HepG2 (cell line): ENCODE results near the gene ARMC2. TPM values are rescaled to one million over a fixed set of nuclear protein-coding genes. Genes with fewer than 3 reads are reported as not detected.

Experiments used
- BCL3 ChIP-seq: sonication (generic); formaldehyde crosslinking; IDR thresholded peaks from 2 replicates; pipeline ENCODE4 v1.5.1; 2020; ENCODE audit warnings: mild to moderate bottlenecking, missing genetic modification reagents, moderate library complexity
- CENPBD1 ChIP-seq: sonication (generic); formaldehyde crosslinking; IDR thresholded peaks from 2 replicates; pipeline ENCODE4 v1.8.0; 2022; ENCODE audit warnings: missing genetic modification reagents, low read depth, mild to moderate bottlenecking, borderline replicate concordance
- GMEB1 ChIP-seq: sonication (generic); formaldehyde crosslinking; IDR thresholded peaks from 2 replicates; pipeline ENCODE4 v1.5.1; 2020; ENCODE audit warnings: missing genetic modification reagents, mild to moderate bottlenecking, borderline replicate concordance
- GRHL1 ChIP-seq: sonication (generic); formaldehyde crosslinking; conservative IDR thresholded peaks from 2 replicates; pipeline ENCODE4 v1.8.0; 2022; ENCODE audit warnings: missing genetic modification reagents
- GZF1 ChIP-seq: sonication (generic); formaldehyde crosslinking; IDR thresholded peaks from 2 replicates; pipeline ENCODE4 v1.5.1; 2020; ENCODE audit warnings: mild to moderate bottlenecking, missing genetic modification reagents
- ISX ChIP-seq: sonication (generic); formaldehyde crosslinking; conservative IDR thresholded peaks from 2 replicates; pipeline ENCODE4 v1.5.0; 2020; ENCODE audit warnings: missing genetic modification reagents
- MED1 ChIP-seq: sonication (generic); formaldehyde crosslinking; IDR thresholded peaks from 2 replicates; pipeline ENCODE4 v1.4.0; 2020; ENCODE audit warnings: missing genetic modification reagents
- ONECUT2 ChIP-seq: sonication (generic); formaldehyde crosslinking; IDR thresholded peaks from 2 replicates; pipeline ENCODE4 v1.4.0; 2020; ENCODE audit warnings: missing genetic modification reagents
- RBM22 ChIP-seq: fragments of 200-400 bp; formaldehyde crosslinking; optimal IDR thresholded peaks from 2 replicates; pipeline ENCODE3; 2017; ENCODE audit warnings: mild to moderate bottlenecking, low read length, moderate library complexity
- RORA ChIP-seq: sonication (generic); formaldehyde crosslinking; IDR thresholded peaks from 2 replicates; pipeline ENCODE4 v1.5.0; 2020; ENCODE audit warnings: mild to moderate bottlenecking, missing genetic modification reagents, moderate library complexity
- SNAPC2 ChIP-seq: sonication (generic); formaldehyde crosslinking; IDR thresholded peaks from 2 replicates; pipeline ENCODE4 v1.8.1; 2022; ENCODE audit warnings: mild to moderate bottlenecking, missing genetic modification reagents
- SP5 ChIP-seq: IDR thresholded peaks from 2 replicates; pipeline ENCODE4 v1.6.1; 2016; ENCODE audit warnings: low read depth, borderline replicate concordance
- TEAD2 ChIP-seq: sonication (generic); formaldehyde crosslinking; IDR thresholded peaks from 2 replicates; pipeline ENCODE4 v1.9.0; 2021; ENCODE audit warnings: missing genetic modification reagents
- ZMAT5 ChIP-seq: sonication (generic); formaldehyde crosslinking; IDR thresholded peaks from 2 replicates; pipeline ENCODE4 v1.5.0; 2020; ENCODE audit warnings: mild to moderate bottlenecking, low read depth, missing genetic modification reagents, borderline replicate concordance
- ZNF451 ChIP-seq: sonication (generic); formaldehyde crosslinking; IDR thresholded peaks from 2 replicates; pipeline ENCODE4 v1.5.0; 2020; ENCODE audit warnings: mild to moderate bottlenecking, missing genetic modification reagents
- ZNF496 ChIP-seq: sonication (generic); formaldehyde crosslinking; IDR thresholded peaks from 2 replicates; pipeline ENCODE4 v1.8.1; 2023; ENCODE audit warnings: mild to moderate bottlenecking, moderate library complexity, missing genetic modification reagents; ENCODE audit not compliant: insufficient replicate concordance
- ZNF503 ChIP-seq: sonication (generic); formaldehyde crosslinking; IDR thresholded peaks from 2 replicates; pipeline ENCODE4 v1.4.0; 2020; ENCODE audit warnings: missing genetic modification reagents
- ZXDC ChIP-seq: sonication (generic); formaldehyde crosslinking; IDR thresholded peaks from 2 replicates; pipeline ENCODE4 v1.5.0; 2020; ENCODE audit warnings: mild to moderate bottlenecking, missing genetic modification reagents
- polyA plus RNA-seq, 8 experiments: library from polyadenylated mRNA; depleted of rRNA in 3 of 8; stranded (reverse) in 7 of 8; unstranded in 1 of 8; fragments of >200 nt; fragmentation: Illumina TruSeq in 4 of 8; extraction: Trizol in 4 of 8; gene quantifications; 2 replicates each; pipeline versions ENCODE4 v1.2.1 to v1.2.3, GENCODE V29; 2011 to 2016; ENCODE audit warnings: low read depth in 4 of 8, missing spikeins in 1 of 8, mixed read lengths in 1 of 8; ENCODE audit not compliant: insufficient read depth in 1 of 8
- total RNA-seq, 5 experiments: library from RNA; depleted of rRNA; stranded (reverse); fragments of >200 nt; fragmentation: Illumina TruSeq; extraction: Trizol; gene quantifications; 2 replicates each; pipeline ENCODE4 v1.2.3, GENCODE V29; 2016; ENCODE audit warnings: low read depth in 1 of 5

Gene ARMC2
- total and polyA plus RNA-seq, 2 of the 13 experiments (the other 11 are each of a cell fraction or from before 2014, with no cell fraction given) = 1.4 to 3.2 TPM

- TF ChIP-seq CENPBD1 (CRISPR knock-in tag) = 0 out of 2 replicates have a peak, but pooled peaks have one; percentile 60
- TF ChIP-seq ZNF496 = no peak
- no peak for TF ChIP-seq ONECUT2 (CRISPR knock-in tag)
- TF ChIP-seq ZXDC (CRISPR knock-in tag) = no peak; the same call in 1 of the 2 replicates
- no peak for TF ChIP-seq GRHL1 (CRISPR knock-in tag)
- TF ChIP-seq GMEB1 (CRISPR knock-in tag) = peak; percentile 77; the same call in 1 of the 2 replicates
- TF ChIP-seq TEAD2 (CRISPR knock-in tag) = no peak
- TF ChIP-seq RBM22 = no peak
- no peak for TF ChIP-seq SNAPC2 (CRISPR knock-in tag)
- TF ChIP-seq ZNF451 (CRISPR knock-in tag) = 0 out of 2 replicates have a peak, but pooled peaks have one; percentile 67
- TF ChIP-seq MED1 = no peak
- no peak for TF ChIP-seq SP5 (CRISPR knock-in tag)
- no peak for TF ChIP-seq RORA (CRISPR knock-in tag)
- no peak for TF ChIP-seq ZNF503 (CRISPR knock-in tag)
- TF ChIP-seq BCL3 (CRISPR knock-in tag) = peak; percentile 85; the same call in 1 of the 2 replicates
- no peak for TF ChIP-seq ISX
- no peak for TF ChIP-seq GZF1
- TF ChIP-seq ZMAT5 (CRISPR knock-in tag) = no peak
Measured at GRCh38 chr6:108848116-108848868, at the start of gene ARMC2 (continued).
